ENCODE measurements around the gene PCED1A. TPM values are rescaled to one million over a fixed set of nuclear protein-coding genes. Genes with fewer than 3 reads are reported as not detected.

Gene PCED1A
- total and polyA plus RNA-seq, 2 donors (not counting 3 experiments of a cell fraction or from before 2014, with no cell fraction given): 20.1 to 32.0 TPM

- Histone ChIP-seq H3K79me2 (ENCODE audit: control insufficient read depth, insufficient read depth, low read length) (peaks cover 78% of the 10 kb centered on the region), H3K9ac (replicated peaks; ENCODE audit: extremely low read depth, insufficient read depth, low read length) (no peak overlapping the region), H4K20me1 (replicated peaks; ENCODE audit: control insufficient read depth, extremely low read depth, insufficient read depth, low read length) (no peaks in the 10 kb centered on the region), H3K36me3 (ENCODE audit: control insufficient read depth in 2 of 2, extremely low read depth in 1 of 2, insufficient read depth in 2 of 2, low read length in 2 of 2) (no peaks in the 10 kb centered on the region), H3K4me1 (ENCODE audit: control insufficient read depth, extremely low read depth, insufficient read depth, low read length) (peaks cover 6% of the 10 kb centered on the region), H3K4me3 (replicated peaks in 1 of 3; ENCODE audit: insufficient read depth in 1 of 3, low read depth in 1 of 3, low read length in 3 of 3) (no peak overlapping the region), H3K9me1 (replicated peaks; ENCODE audit: control insufficient read depth, extremely low read depth, insufficient read depth, low read length) (no peaks in the 10 kb centered on the region), H2AFZ (ENCODE audit: low read depth, low read length) (no peak overlapping the region), H3K27me3 (ENCODE audit: control insufficient read depth in 2 of 2, insufficient read depth in 2 of 2, low read length in 2 of 2) (no peaks in the 10 kb centered on the region), H3K27ac (ENCODE audit: insufficient read depth, low read depth, low read length) (no peak overlapping the region), H3K9me3 (replicated peaks; ENCODE audit: control insufficient read depth, insufficient read depth, low read length) (no peaks in the 10 kb centered on the region), H3K4me2 (ENCODE audit: insufficient read depth, low read length) (no peak overlapping the region)
- POLR2A ChIA-PET: no interaction called here
- no TSS peak for BruUV-seq (replicated peaks)
- dilution Hi-C loops (cut with MboI; ENCODE audit: extremely low pct_ligation_motif_present, low sequenced_read_pairs): no loop called here
- TF ChIP-seq POLR2AphosphoS5 (IDR thresholded peaks at IDR 0.05; ENCODE audit: insufficient read depth, low read depth, low read length) (no peak), JUN (IDR thresholded peaks at IDR 0.05; ENCODE audit: borderline replicate concordance, insufficient read depth, insufficient read length, low read depth) (no peak), EZH2 (IDR thresholded peaks at IDR 0.05; ENCODE audit: borderline replicate concordance, low read depth, low read length, severe bottlenecking) (no peak), CTCF (IDR thresholded peaks at IDR 0.05; ENCODE audit: extremely low read depth in 1 of 2, insufficient read depth in 1 of 2, low read depth in 1 of 2, low read length in 2 of 2) (no peak), MYC (IDR thresholded peaks at IDR 0.05; ENCODE audit: low read depth, low read length) (no peak), POLR2A (IDR thresholded peaks at IDR 0.05; ENCODE audit: low read depth, low read length) (no peak), MAX (IDR thresholded peaks at IDR 0.05; ENCODE audit: insufficient read depth, insufficient read length) (no peak), FOS (IDR thresholded peaks at IDR 0.05; ENCODE audit: borderline replicate concordance, insufficient read depth, low read length) (no peak), GATA2 (IDR thresholded peaks at IDR 0.05; ENCODE audit: insufficient read depth, insufficient read length, low read depth, low read length) (no peak)
- CTCF ChIA-PET: interaction anchor here (1.8 kb wide), 1 partner anchor 10 kb away, joined by 5 read pairs; no protein-coding TSS in a partner anchor
- DNase-seq (ENCODE audit: low read depth, low spot score) (no peak), FAIRE-seq (no peak)
- intact Hi-C loops (cut with micrococcal nuclease): no loop called here
Measured at GRCh38 chr20:2878515-2878914, 38.1 kb upstream of the PCED1A start.

Data from endothelial cell of umbilical vein (primary cell).